ENCODE results near the gene ZMAT3.
"Not testable (repeated sequence)": the region's sequence is repeated elsewhere in the genome, so short reads cannot be mapped to it uniquely, and the experiment has no call there.

ZMAT3 gene

GRCh38 chr3:179068779-179069530, 2.7 kb downstream of the ZMAT3 start:
- peak; percentile 46 for DNase-seq

DNA sequence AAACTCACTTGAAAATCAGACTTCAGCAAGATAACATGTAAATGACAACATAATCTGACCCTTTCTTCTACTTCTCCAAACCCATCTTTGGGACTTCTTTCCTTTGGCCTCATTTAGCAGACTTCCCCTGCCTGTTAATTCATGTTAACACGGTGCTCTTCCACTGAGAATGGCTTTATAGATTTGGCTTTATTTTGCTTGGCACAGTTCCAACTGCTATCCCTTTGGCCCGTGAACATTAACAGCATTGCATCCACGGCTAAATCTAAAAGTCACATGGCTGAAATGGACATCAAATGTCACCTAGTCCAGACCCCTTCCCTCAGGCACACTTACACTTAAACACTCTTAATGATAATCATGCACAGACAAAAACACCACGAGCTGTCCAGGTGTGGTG, 3.8 kb downstream of the ZMAT3 start:
- no peak for DNase-seq

DNA sequence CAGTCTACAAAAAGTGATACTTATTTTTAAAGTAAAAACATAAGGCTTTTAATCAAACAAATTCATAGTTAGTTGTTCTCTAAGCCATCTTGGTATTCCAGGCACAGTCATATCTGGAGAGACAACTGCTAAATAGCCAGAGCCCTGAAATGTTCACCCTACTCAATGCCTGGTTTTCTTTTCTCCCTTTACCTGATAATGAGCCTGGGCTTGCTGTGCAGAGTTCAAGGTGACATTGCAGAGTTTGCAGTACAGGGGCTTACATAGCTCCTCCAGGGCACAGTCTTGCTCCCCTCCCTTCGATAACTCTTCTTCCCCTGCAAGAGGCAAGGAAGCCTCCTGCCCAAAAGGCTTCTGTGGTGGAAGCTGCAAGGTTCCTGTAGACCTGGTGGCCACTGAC, 4.3 kb downstream of the ZMAT3 start:
- no peak for DNase-seq

GRCh38 chr3:179063945-179064560, 7.6 kb downstream of the ZMAT3 start:
- peak; percentile 76 for DNase-seq

- DNase-seq, result no peak
Observed at GRCh38 chr3:179056326-179056725, 15.3 kb downstream of the ZMAT3 start.

GRCh38 chr3:179054565-179054964, 17.0 kb downstream of the ZMAT3 start:
- DNase-seq, result not testable (repeated sequence)

DNA sequence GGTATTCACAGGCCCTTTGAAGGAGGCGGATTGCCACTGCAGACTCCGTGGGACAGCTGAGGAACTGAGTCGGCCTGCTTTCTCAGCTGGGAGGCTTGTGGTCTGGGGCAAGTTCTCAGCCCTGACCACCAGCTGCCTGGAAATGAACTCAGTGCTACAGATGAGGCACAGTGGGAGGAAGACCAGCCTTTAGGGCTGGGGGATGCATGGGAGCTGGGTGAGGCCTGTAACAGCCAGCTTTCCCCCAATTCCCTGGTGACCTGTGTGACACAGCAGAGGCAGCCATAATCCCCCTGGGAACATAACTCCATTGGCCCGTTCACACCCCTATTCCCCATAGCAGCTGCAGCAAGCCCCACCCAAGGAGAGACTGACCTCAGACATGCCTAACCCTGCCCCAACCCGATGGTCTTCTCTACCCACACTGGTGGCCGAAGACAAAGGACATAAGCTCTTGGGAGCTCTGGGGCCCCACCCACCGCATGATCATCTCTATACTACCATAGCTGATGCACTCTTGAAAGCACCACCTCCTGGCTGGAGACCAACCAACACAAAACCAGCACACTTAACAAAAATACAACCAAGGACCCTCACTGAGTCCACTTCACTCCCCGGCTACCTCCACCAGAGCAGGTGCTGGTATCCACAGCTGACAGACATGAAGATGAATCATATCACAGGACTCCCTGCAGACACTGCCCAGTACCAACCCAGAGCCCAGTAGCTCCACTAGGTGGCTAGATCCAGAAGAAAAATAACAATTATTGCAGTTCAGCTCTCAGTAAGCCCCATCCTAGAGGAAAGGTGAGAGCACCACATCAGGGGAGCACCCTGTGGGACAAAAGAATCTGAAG, 24.9 kb downstream of the ZMAT3 start:
- DNase-seq, result no peak

DNA sequence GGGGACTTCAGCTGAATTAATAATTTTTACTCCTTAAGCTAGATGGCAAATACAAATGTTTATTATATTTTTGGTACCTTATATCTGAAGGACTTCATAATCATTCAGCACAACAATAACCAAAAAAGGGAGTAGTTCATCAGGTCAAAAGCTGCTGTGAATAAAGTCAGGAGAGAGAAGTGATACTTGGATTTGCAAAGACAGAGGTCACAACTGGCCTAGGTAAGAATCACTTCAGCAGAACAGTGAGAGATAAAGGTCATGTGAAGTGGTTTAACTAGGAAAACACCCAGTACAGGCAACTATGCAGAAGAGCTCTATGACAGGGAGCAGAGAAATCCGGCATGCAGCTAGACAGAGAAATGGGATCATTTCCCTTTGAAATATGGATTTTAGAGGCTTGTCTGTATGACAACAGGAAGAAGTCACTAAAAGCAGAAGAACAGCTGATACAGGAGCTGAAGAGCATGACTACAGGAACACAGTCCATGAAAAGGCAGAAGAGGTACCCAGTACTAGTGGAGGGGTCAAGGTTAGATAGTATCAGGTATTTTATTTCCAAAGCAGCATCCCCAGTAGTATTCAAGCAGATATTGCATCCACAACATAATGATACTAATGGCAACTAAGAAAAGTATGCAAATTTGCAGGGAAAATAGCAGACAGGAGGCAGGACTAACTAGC, 25.7 kb downstream of the ZMAT3 start:
- no peak for DNase-seq

DNA sequence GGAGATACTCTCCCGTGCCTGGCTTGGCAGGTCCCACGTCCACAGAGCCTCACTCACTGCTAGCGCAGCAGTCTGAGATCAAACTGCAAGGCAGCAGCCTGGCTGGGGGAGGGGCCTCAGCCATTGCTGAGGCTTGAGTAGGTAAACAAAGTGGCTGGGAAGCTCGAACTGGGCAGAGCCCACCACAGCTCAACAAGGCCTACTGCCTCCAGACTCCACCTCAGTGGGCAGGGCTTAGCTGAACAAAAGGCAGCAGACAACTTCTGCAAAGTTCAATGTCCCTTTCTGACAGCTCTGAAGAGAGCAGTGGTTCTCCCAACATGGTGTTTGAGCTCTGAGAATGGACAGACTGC, 32.7 kb downstream of the ZMAT3 start:
- DNase-seq, result not testable (repeated sequence)

DNA sequence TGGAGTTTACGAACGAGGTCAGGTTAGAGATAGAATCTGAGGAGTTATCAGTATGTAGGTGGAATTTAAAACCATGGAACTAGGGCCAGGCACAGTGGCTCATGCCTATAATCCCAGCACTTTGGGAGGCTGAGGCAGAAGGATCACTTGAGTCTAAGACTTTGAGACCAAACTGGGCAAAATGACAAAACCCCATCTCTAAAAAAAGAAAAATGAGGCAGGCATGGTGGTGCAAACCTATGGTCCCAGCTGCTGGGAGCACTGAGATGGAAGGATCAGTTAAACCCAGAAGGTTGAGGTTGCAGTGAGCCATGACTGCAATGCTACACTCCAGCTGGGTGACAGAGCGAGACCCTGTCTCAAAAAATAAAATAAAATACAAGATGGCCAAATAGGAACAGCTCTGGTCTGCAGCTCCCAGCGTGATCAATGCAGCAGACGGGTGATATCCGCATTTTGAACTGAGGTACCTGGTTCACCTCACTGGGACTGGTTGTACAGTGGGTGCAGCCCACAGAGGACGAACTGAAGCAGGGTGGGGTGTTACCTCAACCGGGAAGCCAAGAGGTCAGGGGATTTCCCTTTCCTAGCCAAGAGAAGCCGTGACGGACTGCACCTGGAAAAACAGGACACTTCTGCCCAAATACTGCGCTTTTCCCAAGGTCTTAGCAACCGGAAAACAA, 33.3 kb downstream of the ZMAT3 start:
- DNase-seq, result no peak

GRCh38 chr3:179037351-179037750, 34.3 kb downstream of the ZMAT3 start:
- peak; percentile 76 for DNase-seq

GRCh38 chr3:179036626-179037300, 34.8 kb downstream of the ZMAT3 start:
- DNase-seq, result no peak

GRCh38 chr3:179036226-179036625, 35.4 kb downstream of the ZMAT3 start:
- no peak for DNase-seq

DNA sequence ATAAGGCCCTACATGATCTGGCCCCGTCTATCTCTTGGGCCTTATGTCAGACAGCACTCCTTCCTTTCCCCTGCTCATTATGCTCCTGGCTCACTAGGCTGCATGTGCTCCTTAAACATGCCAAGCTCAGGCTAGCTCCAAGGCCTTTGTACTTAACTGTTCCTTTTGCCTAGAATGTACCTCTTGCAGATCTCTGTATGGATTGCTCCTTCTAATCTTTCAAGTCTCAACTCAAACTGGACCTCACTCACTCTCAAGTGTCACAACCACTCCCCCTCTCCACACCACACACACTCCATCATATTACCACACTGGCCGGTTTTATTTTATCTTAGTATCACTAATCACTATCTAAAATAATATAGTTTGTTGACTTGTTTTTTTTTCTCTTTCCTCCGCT, 36.4 kb downstream of the ZMAT3 start:
- DNase-seq, result no peak

- DNase-seq, result not testable (repeated sequence)
Observed at GRCh38 chr3:179033304-179033657, 38.3 kb downstream of the ZMAT3 start.

DNA sequence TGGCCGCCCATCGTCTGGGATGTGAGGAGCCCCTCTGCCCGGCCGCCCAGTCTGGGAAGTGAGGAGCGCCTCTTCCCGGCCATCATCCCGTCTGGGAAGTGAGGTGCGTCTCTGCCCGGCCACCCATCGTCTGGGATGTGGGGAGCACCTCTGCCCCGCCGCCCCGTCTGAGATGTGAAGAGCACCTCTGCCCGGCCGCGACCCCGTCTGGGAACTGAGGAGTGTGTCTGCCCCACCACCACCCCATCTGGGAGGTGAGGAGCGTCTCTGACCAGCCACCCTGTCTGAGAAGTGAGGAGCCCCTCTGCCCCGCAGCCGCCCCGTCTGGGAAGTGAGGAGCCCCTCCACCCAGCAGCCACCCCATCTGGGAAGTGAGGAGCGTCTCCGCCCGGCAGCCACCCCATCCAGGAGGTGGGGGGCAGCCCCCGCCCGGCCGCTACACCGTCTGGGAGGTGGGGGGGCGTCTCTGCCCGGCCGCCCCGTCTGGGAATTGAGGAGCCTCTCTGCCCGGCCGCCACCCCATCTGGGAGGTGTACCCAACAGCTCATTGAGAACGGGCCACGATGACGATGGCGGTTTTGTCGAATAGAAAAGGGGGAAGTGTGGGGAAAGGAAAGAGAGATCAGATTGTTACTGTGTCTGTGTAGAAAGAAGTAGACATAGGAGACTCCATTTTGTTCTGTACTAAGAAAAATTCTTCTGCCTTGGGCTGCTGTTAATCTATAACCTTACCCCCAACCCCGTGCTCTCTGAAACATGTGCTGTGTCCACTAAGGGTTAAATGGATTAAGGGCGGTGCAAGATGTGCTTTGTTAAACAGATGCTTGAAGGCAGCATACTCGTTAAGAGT, 38.9 kb downstream of the ZMAT3 start:
- not testable (repeated sequence) for DNase-seq

GRCh38 chr3:179029096-179029495, 42.5 kb downstream of the ZMAT3 start:
- DNase-seq, result no peak

GRCh38 chr3:179028408-179028807, 43.2 kb downstream of the ZMAT3 start:
- no peak for DNase-seq

DNA sequence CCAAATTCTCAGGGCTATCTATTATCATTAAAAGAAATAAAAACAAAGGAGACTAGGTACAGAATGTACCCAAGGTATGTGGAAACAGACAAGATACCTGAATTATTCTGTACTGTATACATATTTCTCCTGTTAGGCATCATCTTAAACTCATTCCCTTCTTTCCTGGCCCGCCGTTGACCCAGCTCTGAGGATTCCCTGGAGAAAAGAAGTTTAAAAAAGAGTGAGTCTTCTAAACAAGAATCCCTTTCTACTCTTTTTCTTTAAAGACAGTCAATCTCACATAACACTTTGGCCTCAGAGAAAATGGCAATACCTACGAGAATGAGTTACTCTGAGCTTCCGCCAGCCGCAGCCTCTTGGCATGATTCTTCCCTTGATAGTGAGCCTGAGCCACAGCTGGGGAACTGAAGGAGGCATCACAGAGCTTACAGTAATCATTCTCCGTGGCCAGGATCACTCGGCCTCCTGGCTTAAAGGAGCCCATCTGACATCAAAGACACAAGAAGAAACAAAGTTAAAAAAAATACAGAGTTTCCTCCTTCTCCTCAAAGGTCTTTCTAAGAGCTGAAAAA, 44.2 kb downstream of the ZMAT3 start:
- DNase-seq, result no peak

GRCh38 chr3:179026636-179027035, 45.0 kb downstream of the ZMAT3 start:
- no peak for DNase-seq
